ENCODE data around the gene NODAL. TPM values are rescaled to one million over a fixed set of nuclear protein-coding genes. Genes with fewer than 3 reads are reported as not detected.

The NODAL gene
- polyA plus RNA-seq, 4 donors = 0.04 to 0.16 TPM; not detected in 2

DNA sequence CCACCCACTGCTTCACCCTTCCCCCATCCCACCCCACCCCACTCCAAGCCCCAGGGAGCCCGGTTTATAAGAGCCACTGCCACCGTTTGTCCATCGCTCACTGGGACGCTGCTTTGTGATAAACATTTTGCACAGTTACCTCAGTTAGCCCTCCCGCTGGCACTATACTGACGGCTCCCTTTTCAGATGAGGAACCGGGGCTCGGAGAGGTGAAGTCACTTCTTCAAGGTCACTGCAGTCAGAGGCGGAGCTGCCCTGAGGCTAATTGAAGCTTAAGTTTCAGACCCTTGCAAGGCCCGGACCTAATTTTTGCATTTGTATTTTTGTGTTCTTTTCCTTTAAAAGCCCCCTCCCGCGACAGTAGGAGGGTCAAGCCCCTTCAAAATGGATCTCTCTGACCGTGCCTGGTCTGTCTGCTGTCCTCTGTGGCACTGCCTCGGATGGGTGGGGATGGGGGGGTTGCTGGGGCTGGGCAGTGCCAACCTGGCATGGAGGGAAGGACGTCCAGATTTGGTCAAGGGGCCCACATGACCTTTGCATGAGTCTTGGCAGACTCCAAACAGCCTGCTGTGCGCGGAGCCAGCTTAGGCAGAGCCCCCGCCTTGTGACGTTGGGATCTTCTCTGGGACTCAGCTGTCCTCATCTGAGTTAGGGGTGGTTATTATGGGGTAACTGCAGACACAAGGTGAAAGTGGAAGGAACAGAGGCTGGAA, 17.7 kb upstream of the NODAL start:
- Histone ChIP-seq H3K27me3 (ENCODE audit: control insufficient read depth in 3 of 3, insufficient read depth in 3 of 3, low read length in 3 of 3) (peaks cover 3 to 51% (median 6%) of the 10 kb centered on the region in 3 donors), H3K27ac (ENCODE audit: low read depth in 1 of 3, low read length in 2 of 3) (no peak overlapping the region), H3K36me3 (ENCODE audit: control insufficient read depth in 3 of 3, insufficient read depth in 2 of 3, low read depth in 1 of 3, low read length in 3 of 3) (no peaks in the 10 kb centered on the region), H3K4me3 (ENCODE audit: low read depth in 1 of 3, low read length in 3 of 3) (no peak overlapping the region), H3K4me1 (ENCODE audit: control insufficient read depth in 3 of 3, insufficient read depth in 2 of 3, low read depth in 1 of 3, low read length in 2 of 3) (peaks cover 0 to 6% (median 2%) of the 10 kb centered on the region in 3 donors), H3K9me3 (ENCODE audit: control insufficient read depth in 2 of 2, insufficient read depth in 1 of 2, low read depth in 1 of 2, low read length in 1 of 2) (no peaks in the 10 kb centered on the region)
- DNase-seq (no peak), FAIRE-seq (no peak)
- 21 to 35% (median 34%) methylated on average over 19 of the region's 19 CpGs for WGBS, 3 donors

DNA sequence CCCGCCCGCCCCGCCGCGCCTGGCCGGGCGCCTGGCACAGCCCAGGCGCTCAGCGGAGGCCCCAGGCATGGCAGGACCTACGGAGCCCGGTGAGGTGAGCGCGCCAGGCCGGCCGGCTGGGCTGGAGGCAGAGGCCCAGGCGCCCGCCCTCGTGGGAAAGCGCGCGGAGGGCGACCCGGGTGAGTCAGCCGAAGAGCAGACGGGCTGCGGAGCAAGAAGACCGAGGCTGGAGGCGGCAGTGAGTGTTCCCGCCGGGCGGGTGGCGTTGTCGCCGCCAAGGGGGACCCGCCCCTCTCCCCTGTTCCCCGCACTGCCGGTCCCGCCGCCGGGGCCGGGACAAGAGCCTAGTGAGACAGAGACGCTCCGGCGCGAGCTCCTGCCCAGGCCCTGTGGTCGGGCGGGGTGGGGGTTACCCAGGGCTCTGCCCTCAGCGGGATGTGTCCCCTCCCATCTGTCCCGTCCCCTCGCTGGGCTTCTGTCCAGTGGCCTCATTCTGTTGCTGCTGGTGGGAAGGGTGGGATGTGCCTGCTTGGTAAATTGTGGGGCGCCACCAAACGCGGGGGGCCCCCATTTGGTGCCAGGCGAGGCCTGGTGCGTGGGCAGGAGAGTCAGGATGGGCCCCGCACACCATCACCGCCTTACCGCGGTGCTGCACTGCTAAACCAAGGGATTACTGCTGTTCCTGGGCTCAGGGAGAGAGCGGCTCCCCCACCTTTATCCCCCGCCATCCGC, 17.0 kb upstream of the NODAL start:
- peak overlapping the region in 1 of 3 donors; percentile 46 for H3K27ac ChIP-seq (ENCODE audit: low read depth in 1 of 3, low read length in 2 of 3)
- DNase-seq = peak; percentile 25 to 79
- no peak for FAIRE-seq

DNA sequence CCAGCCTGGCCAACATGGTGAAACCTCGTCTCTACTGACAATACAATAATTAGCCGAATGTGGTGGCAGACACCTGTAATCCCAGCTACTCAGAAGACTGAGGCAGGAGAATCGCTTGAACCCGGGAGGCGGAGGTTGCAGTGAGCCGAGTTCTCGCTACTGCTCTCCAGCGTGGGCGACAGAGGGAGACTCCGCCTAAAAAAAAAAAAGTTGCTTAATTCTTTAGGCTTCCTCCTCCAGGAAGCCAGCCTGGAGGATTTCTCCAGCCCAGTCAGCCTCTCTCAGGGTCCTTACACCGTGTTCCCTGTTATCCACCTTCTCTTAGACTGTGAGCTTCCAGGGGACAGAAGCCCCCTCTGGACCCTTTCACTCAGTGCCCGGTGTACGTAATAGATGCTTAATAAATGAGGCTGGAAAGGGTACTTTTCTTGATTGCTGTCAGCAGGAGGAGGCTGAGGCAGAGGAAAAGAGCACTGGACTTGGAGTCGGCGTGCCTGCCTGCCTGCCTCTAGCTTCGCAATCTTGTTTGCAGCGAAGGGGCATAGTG, 16.4 kb upstream of the NODAL start:
- no peaks in the 10 kb centered on the region for H3K36me3 ChIP-seq (ENCODE audit: control insufficient read depth in 3 of 3, insufficient read depth in 2 of 3, low read depth in 1 of 3, low read length in 3 of 3)
- H3K9me3 ChIP-seq (ENCODE audit: control insufficient read depth in 2 of 2, insufficient read depth in 1 of 2, low read depth in 1 of 2, low read length in 1 of 2) = no peaks in the 10 kb centered on the region
- FAIRE-seq (no peak), DNase-seq (no peak)
- H3K4me1 ChIP-seq (ENCODE audit: control insufficient read depth in 3 of 3, insufficient read depth in 2 of 3, low read depth in 1 of 3, low read length in 2 of 3) = peaks cover 0 to 6% (median 2%) of the 10 kb centered on the region in 3 donors
- WGBS, 3 donors = 37 to 51% (median 50%) methylated on average over 15 to 17 of the region's 17 CpGs
- H3K27me3 ChIP-seq (ENCODE audit: control insufficient read depth in 3 of 3, insufficient read depth in 3 of 3, low read length in 3 of 3) = peaks cover 3 to 51% (median 6%) of the 10 kb centered on the region in 3 donors
- no peak overlapping the region for H3K27ac ChIP-seq (ENCODE audit: low read depth in 1 of 3, low read length in 2 of 3)
- H3K4me3 ChIP-seq (ENCODE audit: low read depth in 1 of 3, low read length in 3 of 3) = no peak overlapping the region

More for the DNA sequence above, 17.0 kb upstream of the NODAL start:
- Histone ChIP-seq H3K4me3 (ENCODE audit: low read depth in 1 of 3, low read length in 3 of 3) (peak overlapping the region in 2 of 3 donors; percentile 18 to 24), H3K36me3 (ENCODE audit: control insufficient read depth in 3 of 3, insufficient read depth in 2 of 3, low read depth in 1 of 3, low read length in 3 of 3) (no peaks in the 10 kb centered on the region), H3K9me3 (ENCODE audit: control insufficient read depth in 2 of 2, insufficient read depth in 1 of 2, low read depth in 1 of 2, low read length in 1 of 2) (no peaks in the 10 kb centered on the region), H3K27me3 (ENCODE audit: control insufficient read depth in 3 of 3, insufficient read depth in 3 of 3, low read length in 3 of 3) (peaks cover 3 to 51% (median 6%) of the 10 kb centered on the region in 3 donors), H3K4me1 (ENCODE audit: control insufficient read depth in 3 of 3, insufficient read depth in 2 of 3, low read depth in 1 of 3, low read length in 2 of 3) (peaks cover 0 to 6% (median 2%) of the 10 kb centered on the region in 3 donors)
- 3 to 7% (median 6%) methylated on average over 46 to 62 of the region's 62 CpGs for WGBS, 3 donors

- Histone ChIP-seq H3K36me3 (ENCODE audit: control insufficient read depth in 3 of 3, insufficient read depth in 2 of 3, low read depth in 1 of 3, low read length in 3 of 3) (no peaks in the 10 kb centered on the region), H3K27me3 (ENCODE audit: control insufficient read depth in 3 of 3, insufficient read depth in 3 of 3, low read length in 3 of 3) (peaks cover 3 to 51% (median 6%) of the 10 kb centered on the region in 3 donors), H3K4me3 (ENCODE audit: low read depth in 1 of 3, low read length in 3 of 3) (no peak overlapping the region), H3K27ac (ENCODE audit: low read depth in 1 of 3, low read length in 2 of 3) (no peak overlapping the region), H3K4me1 (ENCODE audit: control insufficient read depth in 3 of 3, insufficient read depth in 2 of 3, low read depth in 1 of 3, low read length in 2 of 3) (peaks cover 0 to 6% (median 2%) of the 10 kb centered on the region in 3 donors), H3K9me3 (ENCODE audit: control insufficient read depth in 2 of 2, insufficient read depth in 1 of 2, low read depth in 1 of 2, low read length in 1 of 2) (no peaks in the 10 kb centered on the region)
- DNase-seq (no peak), FAIRE-seq (no peak)
- 68 to 71% (median 69%) methylated on average over 8 of the region's 8 CpGs for WGBS, 3 donors
Observed at GRCh38 chr10:70456164-70456563, 14.7 kb upstream of the NODAL start.

GRCh38 chr10:70455213-70455630, 13.7 kb upstream of the NODAL start:
- no peak overlapping the region for H3K27ac ChIP-seq (ENCODE audit: low read depth in 1 of 3, low read length in 2 of 3)
- WGBS, 3 donors = 78 to 82% (median 82%) methylated on average over 6 of the region's 6 CpGs
- peaks cover 3 to 49% (median 6%) of the 10 kb centered on the region in 3 donors for H3K27me3 ChIP-seq (ENCODE audit: control insufficient read depth in 3 of 3, insufficient read depth in 3 of 3, low read length in 3 of 3)
- H3K9me3 ChIP-seq (ENCODE audit: control insufficient read depth in 2 of 2, insufficient read depth in 1 of 2, low read depth in 1 of 2, low read length in 1 of 2) = no peaks in the 10 kb centered on the region
- no peaks in the 10 kb centered on the region for H3K36me3 ChIP-seq (ENCODE audit: control insufficient read depth in 3 of 3, insufficient read depth in 2 of 3, low read depth in 1 of 3, low read length in 3 of 3)
- FAIRE-seq = no peak
- no peak overlapping the region for H3K4me3 ChIP-seq (ENCODE audit: low read depth in 1 of 3, low read length in 3 of 3)
- H3K4me1 ChIP-seq (ENCODE audit: control insufficient read depth in 3 of 3, insufficient read depth in 2 of 3, low read depth in 1 of 3, low read length in 2 of 3) = peaks cover 0 to 6% (median 2%) of the 10 kb centered on the region in 3 donors
- no peak for DNase-seq

GRCh38 chr10:70448236-70448635, 6.8 kb upstream of the NODAL start:
- no peak overlapping the region for H3K4me3 ChIP-seq (ENCODE audit: low read depth in 1 of 3, low read length in 3 of 3)
- H3K36me3 ChIP-seq (ENCODE audit: control insufficient read depth in 3 of 3, insufficient read depth in 2 of 3, low read depth in 1 of 3, low read length in 3 of 3) = no peaks in the 10 kb centered on the region
- peaks cover 0 to under 1% (median 0%) of the 10 kb centered on the region in 3 donors for H3K27me3 ChIP-seq (ENCODE audit: control insufficient read depth in 3 of 3, insufficient read depth in 3 of 3, low read length in 3 of 3)
- no peak overlapping the region for H3K27ac ChIP-seq (ENCODE audit: low read depth in 1 of 3, low read length in 2 of 3)
- FAIRE-seq (no peak), DNase-seq (no peak)
- WGBS, 3 donors = 25 to 69% (median 48%) methylated on average over 2 of the region's 2 CpGs
- peaks cover 0 to 15% (median 0%) of the 10 kb centered on the region in 3 donors for H3K4me1 ChIP-seq (ENCODE audit: control insufficient read depth in 3 of 3, insufficient read depth in 2 of 3, low read depth in 1 of 3, low read length in 2 of 3)
- H3K9me3 ChIP-seq (ENCODE audit: control insufficient read depth in 2 of 2, insufficient read depth in 1 of 2, low read depth in 1 of 2, low read length in 1 of 2) = no peaks in the 10 kb centered on the region

- peak in 1 of 2 donors; percentile 38 for DNase-seq
- FAIRE-seq = no peak
- no peaks in the 10 kb centered on the region for H3K36me3 ChIP-seq (ENCODE audit: control insufficient read depth in 3 of 3, insufficient read depth in 2 of 3, low read depth in 1 of 3, low read length in 3 of 3)
- WGBS, 3 donors = 57 to 64% (median 63%) methylated on average over 8 of the region's 8 CpGs
- no peaks in the 10 kb centered on the region for H3K9me3 ChIP-seq (ENCODE audit: control insufficient read depth in 2 of 2, insufficient read depth in 1 of 2, low read depth in 1 of 2, low read length in 1 of 2)
- peaks cover 0 to 32% (median 2%) of the 10 kb centered on the region in 3 donors for H3K4me1 ChIP-seq (ENCODE audit: control insufficient read depth in 3 of 3, insufficient read depth in 2 of 3, low read depth in 1 of 3, low read length in 2 of 3)
- H3K27ac ChIP-seq (ENCODE audit: low read depth in 1 of 3, low read length in 2 of 3) = peak overlapping the region in 1 of 3 donors; percentile 31
- no peak overlapping the region for H3K4me3 ChIP-seq (ENCODE audit: low read depth in 1 of 3, low read length in 3 of 3)
- H3K27me3 ChIP-seq (ENCODE audit: control insufficient read depth in 3 of 3, insufficient read depth in 3 of 3, low read length in 3 of 3) = peaks cover 0 to 22% (median 6%) of the 10 kb centered on the region in 3 donors
Observed at GRCh38 chr10:70445718-70446657, 4.5 kb upstream of the NODAL start.
